SK-N-SH treated with all-trans-retinoic acid at 6 μM for 48 hours (cell line): Measurements from ENCODE around the gene TSPAN18.

Experiments
- ATAC-seq: fragments of 200-7000 bp; cut with Tn5 transposase; 3 replicates; pipeline ENCODE4 v1.9.1; 2020; ENCODE audit warnings: mild to moderate bottlenecking, moderate library complexity
- ARNTL ChIP-seq: fragments of 450-650 bp; formaldehyde crosslinking; IDR thresholded peaks from 2 replicates; pipeline ENCODE4 v1.5.0; 2020; ENCODE audit warnings: low read depth, mild to moderate bottlenecking, moderate library complexity, borderline replicate concordance
- BACH2 ChIP-seq: fragments of 250-450 bp; sonication (Bioruptor Pico); IDR thresholded peaks from 2 replicates; pipeline ENCODE4 v1.9.0; 2021; ENCODE audit warnings: mild to moderate bottlenecking, borderline replicate concordance
- CREB5 ChIP-seq: fragments of 250-450 bp; sonication (Bioruptor Pico); IDR thresholded peaks from 2 replicates; pipeline ENCODE4 v1.5.1; 2020; ENCODE audit warnings: low read depth, mild to moderate bottlenecking, moderate library complexity
- CSDC2 ChIP-seq: fragments of 250-450 bp; sonication (Bioruptor Pico); IDR thresholded peaks from 2 replicates; pipeline ENCODE4 v1.5.0; 2020; ENCODE audit warnings: mild to moderate bottlenecking, moderate library complexity
- CSRNP3 ChIP-seq: fragments of 250-450 bp; sonication (Bioruptor Pico); IDR thresholded peaks from 2 replicates; pipeline ENCODE4 v1.5.1; 2021; ENCODE audit warnings: mild to moderate bottlenecking, moderate library complexity
- ESRRG ChIP-seq: fragments of 250-450 bp; sonication (Bioruptor Pico); IDR thresholded peaks from 2 replicates; pipeline ENCODE4 v1.6.1; 2021; ENCODE audit warnings: mild to moderate bottlenecking
- OSR1 ChIP-seq: fragments of 250-450 bp; sonication (Bioruptor Pico); IDR thresholded peaks from 2 replicates; pipeline ENCODE4 v1.8.0; 2022; ENCODE audit warnings: moderate library complexity, mild to moderate bottlenecking, inconsistent platforms
- POU6F1 ChIP-seq: fragments of 250-450 bp; sonication (Bioruptor Pico); IDR thresholded peaks from 2 replicates; pipeline ENCODE4 v1.8.0; 2021; ENCODE audit warnings: low read depth, mild to moderate bottlenecking, moderate library complexity, borderline replicate concordance
- PPARA ChIP-seq: fragments of 250-450 bp; sonication (Bioruptor Pico); IDR thresholded peaks from 2 replicates; pipeline ENCODE4 v1.5.0; 2020; ENCODE audit warnings: mild to moderate bottlenecking, borderline replicate concordance
- SNAI2 ChIP-seq: fragments of 250-450 bp; sonication (Bioruptor Pico); IDR thresholded peaks from 2 replicates; pipeline ENCODE4 v1.5.0; 2020; ENCODE audit warnings: mild to moderate bottlenecking, moderate library complexity
- TCF4 ChIP-seq: fragments of 250-450 bp; sonication (Bioruptor Pico); IDR thresholded peaks from 2 replicates; pipeline ENCODE4 v1.8.0; 2021; ENCODE audit warnings: mild to moderate bottlenecking, moderate library complexity, borderline replicate concordance
- TOX ChIP-seq: fragments of 250-450 bp; sonication (Bioruptor Pico); IDR thresholded peaks from 2 replicates; pipeline ENCODE4 v1.8.0; 2021; ENCODE audit warnings: mild to moderate bottlenecking, moderate library complexity, borderline replicate concordance
- TSHZ2 ChIP-seq: fragments of 250-450 bp; sonication (Bioruptor Pico); IDR thresholded peaks from 2 replicates; pipeline ENCODE4 v1.5.0; 2020; ENCODE audit warnings: mild to moderate bottlenecking, moderate library complexity
- ZC3H10 ChIP-seq: fragments of 250-450 bp; sonication (Bioruptor Pico); IDR thresholded peaks from 2 replicates; pipeline ENCODE4 v1.5.1; 2021; ENCODE audit warnings: mild to moderate bottlenecking, moderate library complexity
- ZFP30 ChIP-seq: fragments of 450-650 bp; formaldehyde crosslinking; IDR thresholded peaks from 2 replicates; pipeline ENCODE4 v1.5.0; 2022; ENCODE audit warnings: mild to moderate bottlenecking, moderate library complexity
- ZNF565 ChIP-seq: fragments of 450-650 bp; formaldehyde crosslinking; conservative IDR thresholded peaks from 2 replicates; pipeline ENCODE4 v1.5.0; 2020; ENCODE audit warnings: low read depth, mild to moderate bottlenecking, moderate library complexity
- ZNF70 ChIP-seq: fragments of 450-650 bp; formaldehyde crosslinking; IDR thresholded peaks from 2 replicates; pipeline ENCODE4 v1.5.0; 2020; ENCODE audit warnings: mild to moderate bottlenecking, moderate library complexity
- ZNF8 ChIP-seq: fragments of 450-650 bp; formaldehyde crosslinking; IDR thresholded peaks from 2 replicates; pipeline ENCODE4 v1.5.0; 2020; ENCODE audit warnings: mild to moderate bottlenecking, moderate library complexity
- TF ChIP-seq, protein P1 (sequence below): fragments of 250-450 bp; sonication (Bioruptor Pico); IDR thresholded peaks from 2 replicates; pipeline ENCODE4 v1.8.0; 2020; ENCODE audit warnings: mild to moderate bottlenecking, moderate library complexity, borderline replicate concordance

The TSPAN18 gene

DNA sequence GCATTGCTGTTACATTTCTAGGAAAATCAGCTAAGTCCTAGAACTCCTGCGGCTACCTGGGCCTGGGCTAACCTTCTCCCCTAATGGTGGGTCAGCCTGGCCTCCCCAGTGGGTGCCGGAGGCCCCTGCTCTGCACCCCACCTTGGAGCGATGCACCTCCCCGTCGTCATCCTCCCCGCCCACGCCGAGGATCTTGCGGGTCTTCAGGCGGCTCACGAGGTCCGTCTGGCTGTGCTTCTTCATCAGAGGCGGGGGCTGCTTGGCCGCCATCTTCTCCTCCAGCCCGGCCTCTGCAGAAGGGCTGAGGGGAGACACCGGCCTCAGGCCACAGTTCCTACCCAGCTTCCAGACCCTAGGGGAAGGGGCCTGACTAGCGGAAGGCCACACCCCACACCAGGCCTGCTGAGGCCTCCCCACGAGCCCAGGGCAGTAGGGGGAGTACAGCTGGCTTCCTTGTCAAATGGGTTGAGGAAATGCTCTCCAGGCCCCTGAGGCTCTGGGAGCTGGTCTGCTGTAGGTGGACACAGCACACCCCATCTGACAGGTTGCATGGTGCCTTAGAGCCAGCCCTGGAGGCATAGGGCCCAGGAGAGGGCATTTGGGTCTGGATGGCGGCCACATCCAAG lies 211.4 kb downstream of the TSPAN18 start:
- TF ChIP-seq OSR1 (no peak), CREB5 (CRISPR knock-in tag) (no peak), SNAI2 (CRISPR knock-in tag) (no peak), CSRNP3 (CRISPR knock-in tag) (no peak)
- TF ChIP-seq, protein P1, sequence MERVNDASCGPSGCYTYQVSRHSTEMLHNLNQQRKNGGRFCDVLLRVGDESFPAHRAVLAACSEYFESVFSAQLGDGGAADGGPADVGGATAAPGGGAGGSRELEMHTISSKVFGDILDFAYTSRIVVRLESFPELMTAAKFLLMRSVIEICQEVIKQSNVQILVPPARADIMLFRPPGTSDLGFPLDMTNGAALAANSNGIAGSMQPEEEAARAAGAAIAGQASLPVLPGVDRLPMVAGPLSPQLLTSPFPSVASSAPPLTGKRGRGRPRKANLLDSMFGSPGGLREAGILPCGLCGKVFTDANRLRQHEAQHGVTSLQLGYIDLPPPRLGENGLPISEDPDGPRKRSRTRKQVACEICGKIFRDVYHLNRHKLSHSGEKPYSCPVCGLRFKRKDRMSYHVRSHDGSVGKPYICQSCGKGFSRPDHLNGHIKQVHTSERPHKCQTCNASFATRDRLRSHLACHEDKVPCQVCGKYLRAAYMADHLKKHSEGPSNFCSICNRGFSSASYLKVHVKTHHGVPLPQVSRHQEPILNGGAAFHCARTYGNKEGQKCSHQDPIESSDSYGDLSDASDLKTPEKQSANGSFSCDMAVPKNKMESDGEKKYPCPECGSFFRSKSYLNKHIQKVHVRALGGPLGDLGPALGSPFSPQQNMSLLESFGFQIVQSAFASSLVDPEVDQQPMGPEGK (CRISPR knock-in tag), result no peak
- no peak for ATAC-seq

DNA sequence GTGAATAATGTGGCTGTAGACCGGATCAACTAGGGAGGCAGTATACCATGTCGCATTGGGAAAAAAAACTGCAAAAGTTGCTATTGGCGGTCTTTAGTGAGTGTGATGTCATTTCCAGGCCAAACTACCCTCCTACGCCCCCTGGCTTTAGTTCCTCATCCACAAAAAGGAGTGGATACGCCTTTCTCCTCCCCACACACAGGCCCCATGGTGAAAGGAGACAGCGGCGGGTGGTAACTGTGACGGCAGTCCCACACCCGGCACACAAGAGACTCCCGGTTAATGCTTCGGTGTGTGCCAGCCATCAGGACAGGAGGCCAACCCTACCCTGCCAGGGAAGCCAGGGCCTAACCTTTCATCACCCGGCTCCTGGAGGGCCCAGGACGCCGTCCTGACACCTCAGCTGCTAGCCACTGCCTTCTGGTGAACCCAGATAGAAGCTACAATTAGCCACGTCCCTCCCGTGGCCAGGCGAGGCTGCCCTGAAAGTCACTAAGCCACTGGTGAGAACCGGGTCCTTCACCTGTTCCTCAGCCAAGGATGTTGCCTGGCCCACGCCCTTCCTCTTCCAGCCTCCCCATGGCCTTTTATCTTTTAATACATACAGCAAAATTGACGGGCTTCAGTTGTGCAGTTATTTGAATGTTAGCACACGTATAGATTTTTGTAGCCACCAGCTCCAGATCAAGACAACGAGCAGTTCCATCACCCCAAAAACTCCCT lies 213.1 kb downstream of the TSPAN18 start:
- no peak for ATAC-seq
- TF ChIP-seq TSHZ2 (CRISPR knock-in tag) (no peak), ZNF70 (no peak), CSDC2 (CRISPR knock-in tag) (no peak), ARNTL (CRISPR knock-in tag) (no peak), ZNF565 (CRISPR knock-in tag) (no peak), ZFP30 (CRISPR knock-in tag) (no peak), POU6F1 (CRISPR knock-in tag) (no peak), ZC3H10 (CRISPR knock-in tag) (no peak), CSRNP3 (CRISPR knock-in tag) (no peak), ESRRG (CRISPR knock-in tag) (no peak), OSR1 (no peak), SNAI2 (CRISPR knock-in tag) (no peak), PPARA (CRISPR knock-in tag) (no peak), TOX (no peak), TCF4 (CRISPR knock-in tag) (no peak), BACH2 (no peak), ZNF8 (CRISPR knock-in tag) (no peak)
- TF ChIP-seq, protein P1 (CRISPR knock-in tag), result no peak
- TF ChIP-seq, all 23 proteins: peak for 0
